A549 (cell line): ENCODE results near the gene RTCB. TPM values are rescaled to one million over a fixed set of nuclear protein-coding genes. Genes with fewer than 3 reads are reported as not detected.
A peak's percentile ranks its signal among the peaks of the same experiment; 100 is the strongest.

Experiments used
- ATAC-seq, 2 experiments: fragments of 200-7000 bp in 1 of 2; fragments of >200 bp in 1 of 2; cut with Nextera tagmentation in 1 of 2; cut with Tn5 transposase in 1 of 2; 3 replicates each; pipeline versions ENCODE4 v1.8.0 to v1.9.1; 2018 to 2020; ENCODE audit warnings: mild to moderate bottlenecking in 1 of 2, moderate library complexity in 1 of 2
- CTCF ChIA-PET: fragments of 300-600 bp; sonication (Branson Sonifier 250); formaldehyde crosslinking; extraction: SDS; loops from one replicate; lab custom pipeline; 2021; ENCODE audit warnings: antibody characterized with exemption, inconsistent platforms; lab: Yijun Ruan, JAX
- POLR2A ChIA-PET: fragments of 350-600 bp; formaldehyde crosslinking; extraction: SDS; loops from one replicate; lab custom pipeline; 2021; ENCODE audit warnings: antibody characterized with exemption, inconsistent platforms; lab: Yijun Ruan, JAX
- DNase-seq, 2 experiments: peaks; one replicate each; pipeline versions ENCODE4 v3.0.0 to v3.0.0-alpha.2; 2011 to 2016; ENCODE audit warnings: low read depth in 1 of 2, low spot score in 1 of 2
- FAIRE-seq: peaks from 2 replicates; lab custom pipeline; 2011; peaks lifted over from hg19 to GRCh38; lab: Jason Lieb, UNC
- H3K27ac ChIP-seq, 2 experiments: fragments of >200 bp; sonication (Bioruptor Twin); formaldehyde crosslinking; 3 replicates each; pipeline ENCODE4 v1.5.1; 2016 to 2017
- H3K4me1 ChIP-seq: fragments of >200 bp; sonication (Bioruptor Twin); formaldehyde crosslinking; 3 replicates; pipeline ENCODE4 v1.6.1; 2016
- H3K4me2 ChIP-seq: fragments of >200 bp; sonication (Bioruptor Twin); formaldehyde crosslinking; 3 replicates; pipeline ENCODE4 v1.6.1; 2016
- H3K4me3 ChIP-seq: fragments of >200 bp; sonication (Bioruptor Twin); formaldehyde crosslinking; 3 replicates; pipeline ENCODE4 v1.5.1; 2016
- H3K9me3 ChIP-seq: fragments of >200 bp; sonication (Bioruptor Twin); formaldehyde crosslinking; 3 replicates; pipeline ENCODE4 v1.6.1; 2016
- CBX2 ChIP-seq: fragments of 200-600 bp; sonication (generic); IDR thresholded peaks from 2 replicates; pipeline ENCODE4 v1.6.1; 2016; ENCODE audit warnings: low read depth, mild to moderate bottlenecking, borderline replicate concordance
- CHD4 ChIP-seq: fragments of 200-600 bp; sonication (generic); IDR thresholded peaks from 2 replicates; pipeline ENCODE4 v1.6.1; 2016; ENCODE audit warnings: antibody characterized with exemption, mild to moderate bottlenecking, borderline replicate concordance
- ESRRA ChIP-seq: fragments of 150-350 bp; IDR thresholded peaks from 2 replicates; pipeline ENCODE4 v1.6.1; 2014; ENCODE audit warnings: mild to moderate bottlenecking, low read length, borderline replicate concordance
- FOSL2 ChIP-seq, 2 experiments: fragments of 450-650 bp in 1 of 2; fragments of >200 bp in 1 of 2; sonication (Bioruptor Twin) in 1 of 2; formaldehyde crosslinking; IDR thresholded peaks; 2 replicates each; pipeline versions ENCODE4 v1.5.0 to v1.6.1; 2016 to 2020; ENCODE audit warnings: mild to moderate bottlenecking in 1 of 2, moderate library complexity in 1 of 2
- FOXS1 ChIP-seq: fragments of 250-450 bp; sonication (Bioruptor Pico); IDR thresholded peaks from 2 replicates; pipeline ENCODE4 v1.5.0; 2020; ENCODE audit warnings: mild to moderate bottlenecking, moderate library complexity
- GATA3 ChIP-seq: IDR thresholded peaks from 2 replicates; pipeline ENCODE4 v1.6.1; 2012; ENCODE audit warnings: borderline replicate concordance
- HMGXB4 ChIP-seq: fragments of 250-450 bp; sonication (Bioruptor Pico); IDR thresholded peaks from 2 replicates; pipeline ENCODE4 v1.5.0; 2021; ENCODE audit warnings: mild to moderate bottlenecking, moderate library complexity, borderline replicate concordance
- JUNB ChIP-seq: fragments of >200 bp; sonication (Bioruptor Twin); formaldehyde crosslinking; IDR thresholded peaks from 2 replicates; pipeline ENCODE4 v1.6.1; 2016
- KDM1A ChIP-seq: fragments of 200-600 bp; sonication (generic); IDR thresholded peaks from 2 replicates; pipeline ENCODE4 v1.6.1; 2016; ENCODE audit warnings: low read depth, mild to moderate bottlenecking
- MAZ ChIP-seq: fragments of 150-350 bp; IDR thresholded peaks from 2 replicates; pipeline ENCODE4 v1.6.1; 2014; ENCODE audit warnings: antibody characterized with exemption, low read depth, low read length, borderline replicate concordance
- NPAS2 ChIP-seq: fragments of 250-450 bp; sonication (Bioruptor Pico); IDR thresholded peaks from 2 replicates; pipeline ENCODE4 v1.8.0; 2022; ENCODE audit warnings: mild to moderate bottlenecking, moderate library complexity, borderline replicate concordance
- NR3C1 ChIP-seq: fragments of >200 bp; sonication (Bioruptor Twin); formaldehyde crosslinking; IDR thresholded peaks from 3 replicates; pipeline ENCODE4 v1.6.1; 2017
- RNF2 ChIP-seq: fragments of 200-600 bp; sonication (generic); IDR thresholded peaks from 2 replicates; pipeline ENCODE4 v1.6.1; 2016; ENCODE audit warnings: low read depth, mild to moderate bottlenecking, antibody characterized with exemption, moderate library complexity, borderline replicate concordance
- SMC3 ChIP-seq: fragments of >200 bp; sonication (Bioruptor Twin); formaldehyde crosslinking; IDR thresholded peaks from 3 replicates; pipeline ENCODE4 v1.6.1; 2018; ENCODE audit warnings: inconsistent platforms
- ZFP36 ChIP-seq: fragments of 450-650 bp; IDR thresholded peaks from 2 replicates; pipeline ENCODE4 v1.6.1; 2014; ENCODE audit warnings: borderline replicate concordance; ENCODE audit not compliant: partially characterized antibody
- ZNF302 ChIP-seq: fragments of 250-450 bp; sonication (Bioruptor Pico); IDR thresholded peaks from 2 replicates; pipeline ENCODE4 v1.9.0; 2021; ENCODE audit warnings: inconsistent platforms, mild to moderate bottlenecking, moderate library complexity
- ZSCAN20 ChIP-seq: fragments of 250-450 bp; sonication (Bioruptor Pico); IDR thresholded peaks from 2 replicates; pipeline ENCODE4 v1.8.0; 2022; ENCODE audit warnings: mild to moderate bottlenecking, moderate library complexity
- WGBS: methylation state at CpG from one replicate; pipeline ENCODE4 v1.1.6; 2017; ENCODE audit errors: missing lambda C conversion rate; 5-methylcytosine and 5-hydroxymethylcytosine counted together
- polyA plus RNA-seq, 4 experiments: library from polyadenylated mRNA; depleted of rRNA in 3 of 4; stranded (reverse); fragments of >200 nt; fragmentation: RNase III in 1 of 4; extraction: RNeasy Plus Mini Kit Qiagen cat#74134 plus additional on column Dnase treatment in 1 of 4; gene quantifications; 2 replicates in 3 of 4; 3 replicates in 1 of 4; pipeline ENCODE4 v1.2.3, GENCODE V29; 2011 to 2017
- TF ChIP-seq, protein P1 (sequence below): IDR thresholded peaks from 2 replicates; pipeline ENCODE4 v1.6.1; 2012

Gene RTCB
- polyA plus RNA-seq, 2 of the 4 experiments (the other 2 are of a cell fraction): 93.3 to 122 TPM

- Histone ChIP-seq H3K27ac (peak overlapping the region; percentile 78 to 86), H3K9me3 (no peaks in the 10 kb centered on the region), H3K4me2 (peak overlapping the region; percentile 93), H3K4me3 (peak overlapping the region; percentile 74), H3K4me1 (peaks cover 7% of the 10 kb centered on the region; the same call in 2 of the 3 replicates)
- FAIRE-seq (no peak), ATAC-seq (peak; percentile 21 to 36; a peak in 3 of 6 replicates), DNase-seq (no peak)
- POLR2A ChIA-PET: interaction anchor here (1.6 kb wide), 1 partner anchor 63 kb away, joined by 9 read pairs; the partner anchor contains the start of gene FBXO7
- CTCF ChIA-PET: interaction anchor here (1.2 to 3.4 kb wide), 2 partner anchors 32 to 62 kb away, joined by 3 to 12 read pairs; no protein-coding TSS in a partner anchor
- no peak for TF ChIP-seq ZFP36
- 6% methylated on average over 12 of the region's 12 CpGs for WGBS
Measured at GRCh38 chr22:32411402-32411801, 645 bp downstream of the RTCB start.

GRCh38 chr22:32410459-32410858 lies 1.6 kb downstream of the RTCB start:
- ChIA-PET POLR2A (no interaction called here), CTCF (interaction anchor here (1.2 to 3.4 kb wide), 3 partner anchors 10 to 63 kb away, joined by 3 to 12 read pairs (median 3); no protein-coding TSS in a partner anchor)
- ATAC-seq: no peak
- Histone ChIP-seq H3K9me3 (no peaks in the 10 kb centered on the region), H3K27ac (no peak overlapping the region), H3K4me3 (peak overlapping the region; percentile 74; the same call in 1 of the 3 replicates), H3K4me2 (peak overlapping the region; percentile 93), H3K4me1 (peaks cover 7% of the 10 kb centered on the region; the same call in 2 of the 3 replicates)
- TF ChIP-seq JUNB (no peak), ZSCAN20 (CRISPR knock-in tag) (no peak), FOXS1 (no peak), MAZ (no peak), HMGXB4 (CRISPR knock-in tag) (no peak), GATA3 (no peak)
- WGBS: 96% methylated on average over 3 of the region's 4 CpGs
- DNase-seq: no peak
- FAIRE-seq: no peak

DNA sequence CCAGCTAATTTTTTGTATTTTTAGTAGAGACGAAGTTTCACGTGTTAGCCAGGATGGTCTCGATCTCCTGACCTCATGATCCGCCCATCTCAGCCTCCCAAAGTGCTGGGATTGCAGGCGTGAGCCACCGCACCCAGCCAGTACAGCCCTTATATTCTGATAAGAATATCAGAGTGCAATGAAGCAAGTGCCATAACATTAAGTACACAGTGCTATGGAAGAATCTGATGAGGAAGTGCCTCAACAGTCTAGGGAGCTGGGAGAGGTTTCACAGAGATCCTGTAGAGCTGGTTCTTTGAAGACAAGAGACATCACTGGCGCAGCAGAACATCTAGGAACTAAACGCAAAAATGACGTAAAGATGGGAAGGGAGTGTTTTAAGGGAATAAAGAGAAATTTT lies 2.1 kb downstream of the RTCB start:
- no peak overlapping the region; the same call in 2 of the 3 replicates for H3K4me2 ChIP-seq
- no peak overlapping the region for H3K4me3 ChIP-seq
- 92% methylated on average over 8 of the region's 9 CpGs for WGBS
- no peak for FAIRE-seq
- TF ChIP-seq MAZ (no peak), SMC3 (no peak), CBX2 (no peak)
- TF ChIP-seq, all 56 proteins: peak for 0
- ChIA-PET POLR2A (no interaction called here), CTCF (interaction anchor here (1.3 kb wide), 1 partner anchor 10 kb away, joined by 3 read pairs; no protein-coding TSS in a partner anchor)
- H3K9me3 ChIP-seq: no peaks in the 10 kb centered on the region
- H3K4me1 ChIP-seq: peaks cover 7% of the 10 kb centered on the region; the same call in 2 of the 3 replicates
- ATAC-seq (no peak), DNase-seq (no peak)
- H3K27ac ChIP-seq: no peak overlapping the region

DNA sequence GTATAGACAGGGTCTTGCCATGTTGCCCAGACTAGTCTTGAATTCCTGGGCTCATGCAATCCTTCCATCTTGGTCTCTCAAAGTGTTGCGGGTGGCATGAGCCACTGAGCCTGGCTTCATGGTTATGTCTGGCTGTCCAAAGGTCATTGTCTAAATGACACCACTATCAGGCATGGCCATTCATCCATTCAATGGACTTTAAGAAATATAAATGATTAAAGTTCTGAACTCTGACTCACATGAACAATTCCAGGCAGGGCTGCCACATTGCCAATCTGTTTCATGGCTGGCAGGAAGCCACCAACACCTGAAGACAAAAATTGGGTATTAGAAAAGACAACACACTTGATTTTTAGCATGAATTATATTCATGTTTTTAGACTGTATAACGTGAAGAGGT lies 4.1 kb downstream of the RTCB start:
- no peak for TF ChIP-seq ZNF302 (CRISPR knock-in tag)
- no peak for TF ChIP-seq RNF2
- no peak for TF ChIP-seq NPAS2 (CRISPR knock-in tag)
- TF ChIP-seq SMC3: no peak
- no peak for TF ChIP-seq CHD4
- TF ChIP-seq KDM1A: no peak
- TF ChIP-seq CBX2: no peak
- TF ChIP-seq MAZ: no peak
- TF ChIP-seq ESRRA: no peak
- no peak for TF ChIP-seq HMGXB4 (CRISPR knock-in tag)
- no peak for TF ChIP-seq FOSL2 (IDR thresholded peaks at IDR 0.05)
- no peak for TF ChIP-seq FOSL2 (CRISPR knock-in tag; IDR thresholded peaks at IDR 0.05)
- TF ChIP-seq, protein P1, sequence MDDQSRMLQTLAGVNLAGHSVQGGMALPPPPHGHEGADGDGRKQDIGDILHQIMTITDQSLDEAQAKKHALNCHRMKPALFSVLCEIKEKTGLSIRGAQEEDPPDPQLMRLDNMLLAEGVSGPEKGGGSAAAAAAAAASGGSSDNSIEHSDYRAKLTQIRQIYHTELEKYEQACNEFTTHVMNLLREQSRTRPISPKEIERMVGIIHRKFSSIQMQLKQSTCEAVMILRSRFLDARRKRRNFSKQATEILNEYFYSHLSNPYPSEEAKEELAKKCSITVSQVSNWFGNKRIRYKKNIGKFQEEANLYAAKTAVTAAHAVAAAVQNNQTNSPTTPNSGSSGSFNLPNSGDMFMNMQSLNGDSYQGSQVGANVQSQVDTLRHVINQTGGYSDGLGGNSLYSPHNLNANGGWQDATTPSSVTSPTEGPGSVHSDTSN: no peak
- TF ChIP-seq NR3C1: no peak
- TF ChIP-seq GATA3: no peak
- H3K4me1 ChIP-seq: peaks cover 7% of the 10 kb centered on the region; the same call in 2 of the 3 replicates
- H3K9me3 ChIP-seq: no peaks in the 10 kb centered on the region
- DNase-seq (no peak), FAIRE-seq (no peak), ATAC-seq (no peak)
- POLR2A ChIA-PET: no interaction called here
- H3K4me3 ChIP-seq: no peak overlapping the region
- 91% methylated on average over 2 of the region's 2 CpGs for WGBS
- H3K4me2 ChIP-seq: no peak overlapping the region
- CTCF ChIA-PET: interaction anchor here (0.8 kb wide), 1 partner anchor 387 kb away, joined by 3 read pairs; no protein-coding TSS in a partner anchor
- H3K27ac ChIP-seq: no peak overlapping the region
